ENCODE data around the gene WNT8B.

WNT8B gene

DNA sequence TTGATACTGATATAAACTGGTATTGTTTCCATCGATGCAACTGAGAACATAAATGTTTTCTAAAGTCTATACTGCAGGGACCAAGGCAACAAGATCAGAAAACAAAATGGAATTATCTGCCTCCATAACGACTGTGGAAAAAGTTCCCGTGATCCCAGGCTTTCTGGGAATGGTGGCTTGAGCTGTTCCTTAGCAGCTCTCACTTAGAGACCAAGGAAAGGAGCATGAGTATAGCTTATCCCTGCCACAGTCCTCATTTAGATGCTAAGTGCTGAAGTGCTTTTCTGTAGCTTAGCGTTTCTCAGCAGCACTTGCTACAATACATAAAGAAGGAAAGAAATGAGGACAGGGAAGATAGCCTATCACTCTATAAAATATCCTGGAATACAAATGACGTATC, 5.5 kb downstream of the WNT8B start:
- no peak for DNase-seq (ENCODE audit: low read depth, low spot score)
- ChIA-PET POLR2A (no interaction called here), CTCF (interaction anchor here (0.7 to 6.2 kb wide), 7 partner anchors 13 to 50 kb away, joined by 3 to 85 read pairs (median 3); no protein-coding TSS in a partner anchor)
- no peak overlapping the region for H3K4me3 ChIP-seq (ENCODE audit: low read depth, low read length)
- TF ChIP-seq, protein P1, sequence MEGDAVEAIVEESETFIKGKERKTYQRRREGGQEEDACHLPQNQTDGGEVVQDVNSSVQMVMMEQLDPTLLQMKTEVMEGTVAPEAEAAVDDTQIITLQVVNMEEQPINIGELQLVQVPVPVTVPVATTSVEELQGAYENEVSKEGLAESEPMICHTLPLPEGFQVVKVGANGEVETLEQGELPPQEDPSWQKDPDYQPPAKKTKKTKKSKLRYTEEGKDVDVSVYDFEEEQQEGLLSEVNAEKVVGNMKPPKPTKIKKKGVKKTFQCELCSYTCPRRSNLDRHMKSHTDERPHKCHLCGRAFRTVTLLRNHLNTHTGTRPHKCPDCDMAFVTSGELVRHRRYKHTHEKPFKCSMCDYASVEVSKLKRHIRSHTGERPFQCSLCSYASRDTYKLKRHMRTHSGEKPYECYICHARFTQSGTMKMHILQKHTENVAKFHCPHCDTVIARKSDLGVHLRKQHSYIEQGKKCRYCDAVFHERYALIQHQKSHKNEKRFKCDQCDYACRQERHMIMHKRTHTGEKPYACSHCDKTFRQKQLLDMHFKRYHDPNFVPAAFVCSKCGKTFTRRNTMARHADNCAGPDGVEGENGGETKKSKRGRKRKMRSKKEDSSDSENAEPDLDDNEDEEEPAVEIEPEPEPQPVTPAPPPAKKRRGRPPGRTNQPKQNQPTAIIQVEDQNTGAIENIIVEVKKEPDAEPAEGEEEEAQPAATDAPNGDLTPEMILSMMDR (IDR thresholded peaks at IDR 0.05; ENCODE audit: insufficient read depth, low read length, missing control alignments): no peak

DNA sequence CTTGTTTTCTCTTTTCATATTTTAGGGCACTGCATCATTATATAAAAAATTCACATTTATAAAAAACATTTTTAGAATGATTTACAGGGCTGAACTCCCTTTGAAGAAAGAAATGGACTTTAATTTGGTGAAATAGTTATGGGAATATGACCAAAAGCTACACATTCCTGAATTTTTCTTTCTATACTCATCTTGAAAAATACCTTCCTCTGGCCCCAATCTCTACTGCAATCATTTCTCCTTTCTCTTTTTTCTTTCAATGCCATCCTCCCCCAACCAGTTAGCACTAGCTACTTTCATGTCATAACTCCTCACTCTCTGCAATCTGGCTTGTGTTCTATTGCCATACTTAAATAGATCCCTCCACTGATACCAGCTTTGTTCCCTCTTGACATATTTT, 6.2 kb downstream of the WNT8B start:
- DNase-seq (ENCODE audit: low read depth, low spot score): peak; percentile 21
- H3K4me3 ChIP-seq (ENCODE audit: low read depth, low read length): no peak overlapping the region
- ChIA-PET POLR2A (no interaction called here), CTCF (interaction anchor here (1.1 to 6.2 kb wide), 5 partner anchors 14 to 50 kb away, joined by 3 to 85 read pairs (median 11); no protein-coding TSS in a partner anchor)
- TF ChIP-seq, protein P1 (IDR thresholded peaks at IDR 0.05; ENCODE audit: insufficient read depth, low read length, missing control alignments): no peak

DNA sequence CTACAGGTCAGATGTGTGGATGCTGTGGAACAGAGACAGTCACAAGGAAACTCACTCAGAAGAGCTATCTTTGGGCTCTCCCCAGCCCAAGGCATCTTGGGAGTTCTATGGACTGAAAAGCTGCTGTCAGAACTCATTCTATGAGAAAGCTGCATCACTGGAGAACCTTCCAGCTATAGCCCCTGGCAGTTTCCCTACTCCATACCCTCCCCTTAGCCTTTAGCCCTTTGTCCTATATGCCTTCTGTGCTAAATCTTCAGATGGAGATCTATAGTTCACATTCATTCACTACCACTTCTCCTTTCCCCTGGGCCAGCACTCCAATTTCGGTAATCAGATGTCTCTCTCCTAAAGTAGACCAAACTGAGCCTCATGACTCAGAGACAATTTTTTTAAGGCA, 6.9 kb downstream of the WNT8B start:
- ChIA-PET POLR2A (interaction anchor here (0.6 kb wide), 1 partner anchor 27 kb away, joined by 3 read pairs; no protein-coding TSS in a partner anchor), CTCF (interaction anchor here (0.6 to 6.2 kb wide), 6 partner anchors 13 to 131 kb away, joined by 3 to 85 read pairs (median 7); no protein-coding TSS in a partner anchor)
- TF ChIP-seq, protein P1 (IDR thresholded peaks at IDR 0.05; ENCODE audit: insufficient read depth, low read length, missing control alignments): no peak
- no peak for DNase-seq (ENCODE audit: low read depth, low spot score)
- no peak overlapping the region for H3K4me3 ChIP-seq (ENCODE audit: low read depth, low read length)

- CTCF ChIA-PET: interaction anchor here (0.8 to 6.2 kb wide), 4 partner anchors 13 to 38 kb away, joined by 3 to 85 read pairs (median 18); no protein-coding TSS in a partner anchor
- H3K4me3 ChIP-seq (ENCODE audit: low read depth, low read length): no peak overlapping the region
- TF ChIP-seq, protein P1 (IDR thresholded peaks at IDR 0.05; ENCODE audit: insufficient read depth, low read length, missing control alignments): no peak
- POLR2A ChIA-PET: no interaction called here
- DNase-seq (ENCODE audit: low read depth, low spot score): no peak
Observed at GRCh38 chr10:100470367-100470766, 7.6 kb downstream of the WNT8B start.

GRCh38 chr10:100477970-100478369, 15.2 kb downstream of the WNT8B start:
- CTCF ChIA-PET: interaction anchor here (11.6 kb wide), 1 partner anchor 26 kb away, joined by 422 read pairs; no protein-coding TSS in a partner anchor
- DNase-seq (ENCODE audit: low read depth, low spot score): no peak
- POLR2A ChIA-PET: no interaction called here
- no peak overlapping the region for H3K4me3 ChIP-seq (ENCODE audit: low read depth, low read length)
- TF ChIP-seq, protein P1 (IDR thresholded peaks at IDR 0.05; ENCODE audit: insufficient read depth, low read length, missing control alignments): no peak

GRCh38 chr10:100479037-100479436, 16.2 kb downstream of the WNT8B start:
- ChIA-PET CTCF (interaction anchor here (1.2 to 11.6 kb wide), 2 partner anchors 25 to 45 kb away, joined by 5 to 422 read pairs; no protein-coding TSS in a partner anchor), POLR2A (no interaction called here)
- H3K4me3 ChIP-seq (ENCODE audit: low read depth, low read length): no peak overlapping the region
- TF ChIP-seq, protein P1 (IDR thresholded peaks at IDR 0.05; ENCODE audit: insufficient read depth, low read length, missing control alignments): no peak
- DNase-seq (ENCODE audit: low read depth, low spot score): no peak
